CD4-positive, alpha-beta T cell (primary cell): ENCODE data around the gene UBTD1. TPM values are rescaled to one million over a fixed set of nuclear protein-coding genes. Genes with fewer than 3 reads are reported as not detected.

Experiments used
- ATAC-seq: fragments of 200-7000 bp; cut with Tn5 transposase; one replicate; pipeline ENCODE4 v1.10.0; 2022; ENCODE audit warnings: mild to moderate bottlenecking; ENCODE audit not compliant: poor library complexity
- CTCF ChIA-PET: fragments of 350-600 bp; sonication (Branson Sonifier 250); formaldehyde crosslinking; loops from one replicate; lab custom pipeline; 2021; ENCODE audit warnings: antibody characterized with exemption, inconsistent platforms; lab: Charles Lee
- POLR2A ChIA-PET: fragments of 350-600 bp; sonication (Branson Sonifier 250); formaldehyde crosslinking; loops from one replicate; lab custom pipeline; 2021; ENCODE audit warnings: antibody characterized with exemption, inconsistent platforms; lab: Charles Lee
- DNase-seq, 14 experiments: peaks; one replicate each; pipeline ENCODE4 v3.0.0-alpha.2; 2013 to 2020; ENCODE audit warnings: mixed read lengths in 2 of 14
- H3K27ac ChIP-seq, 2 donors: one replicate each; pipeline versions ENCODE4 v1.5.1 to v1.7.0; 2013; ENCODE audit warnings: low read length in 2 of 2, low read depth in 1 of 2, mild to moderate bottlenecking in 1 of 2
- H3K27me3 ChIP-seq, 2 experiments: 1 replicate in 1 of 2; 2 replicates in 1 of 2; pipeline versions ENCODE4 v1.6.1 to v1.7.0; 2013; ENCODE audit warnings: low read length in 2 of 2, control low read depth in 1 of 2, mild to moderate bottlenecking in 1 of 2, moderate library complexity in 1 of 2; ENCODE audit not compliant: insufficient read depth in 2 of 2, control insufficient read depth in 1 of 2
- H3K36me3 ChIP-seq: one replicate; pipeline ENCODE4 v1.6.1; 2013; ENCODE audit warnings: low read length, control low read depth; ENCODE audit not compliant: insufficient read depth
- H3K4me1 ChIP-seq: one replicate; pipeline ENCODE4 v1.6.1; 2013; ENCODE audit warnings: low read length, control low read depth; ENCODE audit not compliant: insufficient read depth
- H3K4me3 ChIP-seq: one replicate; pipeline ENCODE4 v1.5.1; 2013; ENCODE audit warnings: mild to moderate bottlenecking, low read length, moderate library complexity
- H3K9me3 ChIP-seq, 2 experiments: 1 replicate in 1 of 2; 2 replicates in 1 of 2; pipeline versions ENCODE4 v1.6.1 to v1.7.0; 2013; ENCODE audit warnings: low read length in 2 of 2, mild to moderate bottlenecking in 2 of 2, control low read depth in 1 of 2, moderate library complexity in 1 of 2; ENCODE audit not compliant: control insufficient read depth in 1 of 2, insufficient read depth in 1 of 2
- H3K27ac Mint-ChIP-seq: one replicate; pipeline ENCODE4 v1.8.0; 2020; ENCODE audit warnings: mixed read lengths
- H3K27me3 Mint-ChIP-seq: one replicate; pipeline ENCODE4 v1.8.0; 2021; ENCODE audit warnings: mixed read lengths
- H3K36me3 Mint-ChIP-seq: one replicate; pipeline ENCODE4 v1.8.0; 2021; ENCODE audit warnings: low read depth, mixed read lengths
- H3K4me1 Mint-ChIP-seq: one replicate; pipeline ENCODE4 v1.8.0; 2021; ENCODE audit warnings: low read depth, mixed read lengths
- H3K4me3 Mint-ChIP-seq: one replicate; pipeline ENCODE4 v1.8.0; 2020; ENCODE audit warnings: mild to moderate bottlenecking, mixed read lengths
- H3K9me3 Mint-ChIP-seq: one replicate; pipeline ENCODE4 v1.8.0; 2020; ENCODE audit warnings: mixed read lengths
- intact Hi-C, 2 experiments: fragments of 100-400 bp; cut with DNase I in 1 of 2; cut with micrococcal nuclease in 1 of 2; formaldehyde crosslinking; loops; one replicate each; pipeline versions ENCODE4 v1.15.1 to v1.9.0; 2023 to 2025; cut with DNase I, micrococcal nuclease
- total RNA-seq, 174 experiments: library from RNA in 2 of 174; stranded (reverse) in 2 of 174; gene quantifications; one replicate each; pipeline ENCODE4 v1.2.3 and lab custom pipeline; 2021 to 2026
- TF ChIP-seq, protein P1 (sequence below): fragments of 200-600 bp; IDR thresholded peaks from one replicate; pipeline ENCODE4 v1.8.0; 2022; ENCODE audit warnings: antibody characterized with exemption, mild to moderate bottlenecking

Gene UBTD1
- total RNA-seq, 2 experiments from 2014 or later, result 0.56 to 0.80 TPM

DNA sequence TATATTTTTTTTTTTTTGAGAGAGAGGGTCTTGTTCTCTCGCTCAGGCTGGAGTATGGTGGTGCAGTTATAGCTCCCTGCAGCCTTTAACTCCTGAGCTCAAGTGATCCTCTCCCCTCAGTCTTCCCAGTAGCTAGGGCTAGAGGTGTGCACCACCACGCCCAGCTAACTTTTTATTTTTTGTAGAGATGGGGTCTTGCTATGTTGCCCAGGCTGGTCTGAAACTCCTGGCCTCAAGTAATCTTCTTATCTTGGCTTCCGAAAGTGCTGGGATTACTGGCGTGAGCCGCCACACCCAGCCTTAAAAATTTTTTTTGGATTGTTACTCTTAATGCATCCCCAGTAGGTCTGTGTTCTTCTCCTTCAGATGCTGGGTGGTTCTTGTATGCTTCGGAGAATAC is 4.2 kb downstream of the UBTD1 start:
- Histone ChIP-seq H3K27ac (no peak overlapping the region), H3K36me3 (no peaks in the 10 kb centered on the region), H3K9me3 (no peaks in the 10 kb centered on the region), H3K4me3 (no peak overlapping the region), H3K27me3 (peaks cover 0 to 13% of the 10 kb centered on the region in 2 experiments), H3K4me1 (peaks cover 15% of the 10 kb centered on the region)
- ATAC-seq (no peak), DNase-seq (no peak)
- TF ChIP-seq, protein P1, sequence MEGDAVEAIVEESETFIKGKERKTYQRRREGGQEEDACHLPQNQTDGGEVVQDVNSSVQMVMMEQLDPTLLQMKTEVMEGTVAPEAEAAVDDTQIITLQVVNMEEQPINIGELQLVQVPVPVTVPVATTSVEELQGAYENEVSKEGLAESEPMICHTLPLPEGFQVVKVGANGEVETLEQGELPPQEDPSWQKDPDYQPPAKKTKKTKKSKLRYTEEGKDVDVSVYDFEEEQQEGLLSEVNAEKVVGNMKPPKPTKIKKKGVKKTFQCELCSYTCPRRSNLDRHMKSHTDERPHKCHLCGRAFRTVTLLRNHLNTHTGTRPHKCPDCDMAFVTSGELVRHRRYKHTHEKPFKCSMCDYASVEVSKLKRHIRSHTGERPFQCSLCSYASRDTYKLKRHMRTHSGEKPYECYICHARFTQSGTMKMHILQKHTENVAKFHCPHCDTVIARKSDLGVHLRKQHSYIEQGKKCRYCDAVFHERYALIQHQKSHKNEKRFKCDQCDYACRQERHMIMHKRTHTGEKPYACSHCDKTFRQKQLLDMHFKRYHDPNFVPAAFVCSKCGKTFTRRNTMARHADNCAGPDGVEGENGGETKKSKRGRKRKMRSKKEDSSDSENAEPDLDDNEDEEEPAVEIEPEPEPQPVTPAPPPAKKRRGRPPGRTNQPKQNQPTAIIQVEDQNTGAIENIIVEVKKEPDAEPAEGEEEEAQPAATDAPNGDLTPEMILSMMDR, result no peak
- H3K4me1 Mint-ChIP-seq, result peaks cover 11% of the 10 kb centered on the region
- POLR2A ChIA-PET, result interaction anchor here (1.0 kb wide), 1 partner anchor 96 kb away, joined by 3 read pairs; no protein-coding TSS in a partner anchor
- intact Hi-C loops, result loop anchor here in 1 of 2 experiments (5.0 kb wide), 1 partner anchor 184 kb away; the partner anchor contains the start of gene AVPI1
- H3K27me3 Mint-ChIP-seq, result peaks cover 22% of the 10 kb centered on the region
- H3K9me3 Mint-ChIP-seq, result no peaks in the 10 kb centered on the region
- no peak overlapping the region for H3K27ac Mint-ChIP-seq
- CTCF ChIA-PET, result no interaction called here
- peaks cover 6% of the 10 kb centered on the region for H3K36me3 Mint-ChIP-seq
- no peak overlapping the region for H3K4me3 Mint-ChIP-seq

DNA sequence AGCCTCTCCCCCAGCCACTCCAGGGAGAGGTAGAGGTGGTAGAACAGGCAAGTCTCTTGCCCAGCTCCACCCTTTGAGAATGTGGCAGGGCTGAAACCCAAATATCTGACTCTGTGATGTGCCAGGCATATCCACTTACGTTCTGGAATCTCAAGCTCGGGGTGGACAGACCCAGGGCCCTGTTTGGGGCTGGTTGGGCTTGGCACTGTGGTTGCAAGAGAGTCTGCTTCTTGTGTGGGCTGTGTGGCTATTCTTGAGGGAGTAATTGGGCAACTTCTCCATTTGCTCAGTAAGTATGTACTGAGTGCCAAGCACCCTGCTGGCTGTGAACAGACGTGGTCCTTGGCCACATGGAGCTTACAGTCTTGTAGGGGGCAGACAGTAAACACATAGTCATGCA is 4.7 kb downstream of the UBTD1 start:
- H3K36me3 Mint-ChIP-seq, result peaks cover under 1% of the 10 kb centered on the region
- ATAC-seq (no peak), DNase-seq (no peak)
- H3K27ac Mint-ChIP-seq, result no peak overlapping the region
- Histone ChIP-seq H3K9me3 (no peaks in the 10 kb centered on the region), H3K4me3 (no peak overlapping the region), H3K27me3 (peaks cover 0 to 13% of the 10 kb centered on the region in 2 experiments), H3K4me1 (peaks cover 15% of the 10 kb centered on the region), H3K27ac (no peak overlapping the region), H3K36me3 (no peaks in the 10 kb centered on the region)
- POLR2A ChIA-PET, result no interaction called here
- CTCF ChIA-PET, result no interaction called here
- H3K4me1 Mint-ChIP-seq, result peaks cover 6% of the 10 kb centered on the region
- no peaks in the 10 kb centered on the region for H3K9me3 Mint-ChIP-seq
- peaks cover 22% of the 10 kb centered on the region for H3K27me3 Mint-ChIP-seq
- intact Hi-C loops, result loop anchor here in 1 of 2 experiments (5.0 kb wide), 1 partner anchor 184 kb away; the partner anchor contains the start of gene AVPI1
- TF ChIP-seq, protein P1, result no peak
- H3K4me3 Mint-ChIP-seq, result no peak overlapping the region

DNA sequence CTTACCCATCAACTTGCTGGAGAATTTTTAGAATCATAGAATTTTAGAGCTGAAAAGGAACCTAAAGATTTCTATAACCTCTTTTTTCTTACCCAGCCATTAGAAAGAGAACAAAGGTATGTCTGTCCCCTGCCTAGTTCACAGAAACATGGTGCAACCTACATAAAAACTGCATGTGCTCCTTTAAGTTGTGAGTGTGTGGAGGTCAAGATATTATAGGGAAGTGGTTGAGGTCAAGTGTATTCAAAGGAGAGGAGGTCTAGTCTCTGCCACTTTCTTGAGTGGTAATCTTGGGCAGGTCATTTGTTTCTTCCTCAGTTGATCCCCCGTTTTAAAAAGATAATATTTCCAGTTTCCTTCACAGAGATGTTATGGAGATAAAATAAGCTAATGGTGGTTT is 6.4 kb downstream of the UBTD1 start:
- Histone ChIP-seq H3K9me3 (no peaks in the 10 kb centered on the region), H3K36me3 (no peaks in the 10 kb centered on the region), H3K4me1 (peaks cover 3% of the 10 kb centered on the region), H3K27ac (no peak overlapping the region), H3K4me3 (no peak overlapping the region), H3K27me3 (peaks cover 0 to 13% of the 10 kb centered on the region in 2 experiments)
- H3K4me3 Mint-ChIP-seq, result no peak overlapping the region
- intact Hi-C loops, result loop anchor here in 1 of 2 experiments (5.0 kb wide), 1 partner anchor 37 kb away; no protein-coding TSS in a partner anchor
- H3K4me1 Mint-ChIP-seq, result peaks cover 6% of the 10 kb centered on the region
- ATAC-seq (no peak), DNase-seq (no peak)
- POLR2A ChIA-PET, result no interaction called here
- H3K27me3 Mint-ChIP-seq, result peaks cover 17% of the 10 kb centered on the region
- H3K36me3 Mint-ChIP-seq, result no peaks in the 10 kb centered on the region
- H3K27ac Mint-ChIP-seq, result no peak overlapping the region
- no peaks in the 10 kb centered on the region for H3K9me3 Mint-ChIP-seq
- TF ChIP-seq, protein P1, result no peak
- CTCF ChIA-PET, result no interaction called here
